ENCODE results near the gene ADAM11.

The ADAM11 gene

GRCh38 chr17:44757045-44757917 is 1.5 kb upstream of the ADAM11 start:
- no peak for DNase-seq

DNA sequence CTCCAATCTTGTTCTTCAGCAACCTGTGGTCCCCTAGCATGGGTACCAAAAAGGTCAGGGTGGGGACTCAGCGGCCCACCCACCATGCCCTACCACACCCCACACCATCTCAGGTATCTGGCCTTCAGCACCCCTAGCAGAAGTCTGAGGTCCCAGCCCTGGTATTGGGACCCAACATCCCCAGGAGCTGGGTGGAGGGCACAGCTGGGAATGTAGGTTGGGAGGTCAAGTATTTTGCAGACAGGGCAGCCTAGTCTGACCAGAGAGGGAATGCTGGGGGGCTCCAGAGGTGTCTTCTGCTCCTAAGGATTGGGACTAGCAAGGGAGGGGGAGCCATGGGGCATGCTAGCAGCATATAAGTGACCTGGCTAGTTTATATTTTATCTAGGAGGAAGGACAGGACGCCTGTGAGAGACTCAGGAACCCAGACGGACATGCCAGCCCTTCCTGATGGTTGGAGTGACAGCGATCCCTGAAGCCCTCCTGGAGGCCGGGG is 822 bp upstream of the ADAM11 start:
- no peak for DNase-seq

GRCh38 chr17:44759086-44759915 is 513 bp downstream of the ADAM11 start:
- DNase-seq, result no peak

DNA sequence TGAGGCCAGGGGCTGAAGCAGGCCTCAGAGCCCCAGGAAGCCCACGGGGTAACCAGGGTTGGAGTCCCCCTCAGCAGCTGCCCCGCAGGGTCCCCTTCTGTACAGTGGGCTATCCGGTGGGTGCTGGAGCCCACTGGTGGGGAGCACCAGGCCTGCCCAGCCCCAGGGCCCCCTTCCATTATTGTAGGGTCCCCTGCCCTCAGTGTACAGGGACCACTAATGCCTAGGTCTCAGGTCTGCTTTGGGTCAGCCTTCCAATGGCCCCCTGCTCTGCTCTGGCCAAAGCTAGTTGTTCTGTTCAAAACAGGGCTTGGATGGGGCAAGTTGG is 1.1 kb downstream of the ADAM11 start:
- no peak for DNase-seq

- DNase-seq, result peak; percentile 29
Measured at GRCh38 chr17:44760474-44761308, 1.9 kb downstream of the ADAM11 start.

DNA sequence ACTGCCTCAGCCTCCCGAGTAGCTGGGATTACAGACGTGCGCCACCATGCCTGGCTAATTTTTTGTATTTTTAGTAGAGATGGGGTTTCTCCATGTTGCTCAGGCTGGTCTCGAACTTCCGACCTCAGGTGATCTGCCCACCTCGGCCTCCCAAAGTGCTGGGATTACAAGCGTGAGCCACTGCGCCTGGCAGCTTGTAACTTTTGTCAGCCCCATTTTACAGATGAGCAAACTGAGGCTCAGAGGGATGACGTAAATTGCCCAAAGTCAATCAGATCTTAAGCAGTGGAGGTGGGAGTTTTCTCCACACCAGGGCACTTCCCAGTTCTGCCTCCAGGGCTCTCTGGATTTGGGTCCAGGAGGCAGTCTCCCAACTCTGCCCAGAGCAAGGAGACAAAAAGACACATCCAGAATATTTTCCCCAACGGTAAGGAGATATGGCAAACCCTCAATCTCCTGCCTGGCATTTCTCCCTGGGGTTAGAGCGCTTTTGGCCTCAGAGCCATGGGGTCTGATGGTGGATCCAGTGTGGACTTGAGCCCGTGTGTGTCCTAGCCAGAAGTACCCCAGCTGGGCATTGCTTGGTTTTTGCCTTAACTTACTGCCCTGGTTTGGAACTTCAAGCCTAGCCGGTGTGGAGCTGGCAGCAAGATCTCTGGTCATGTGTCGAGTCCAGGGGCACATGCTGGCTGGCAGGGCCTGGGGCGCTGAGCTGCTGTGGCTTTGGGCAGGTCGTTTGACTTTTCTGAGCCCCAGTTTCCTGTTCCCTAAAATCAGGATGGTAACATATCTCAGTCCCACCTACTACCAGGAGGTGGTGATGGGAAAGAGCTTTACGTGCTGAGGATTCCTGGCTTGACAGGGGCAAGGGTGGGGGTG is 3.4 kb downstream of the ADAM11 start:
- no peak for DNase-seq

- DNase-seq, result no peak
Measured at GRCh38 chr17:44763170-44763569, 4.4 kb downstream of the ADAM11 start.

DNA sequence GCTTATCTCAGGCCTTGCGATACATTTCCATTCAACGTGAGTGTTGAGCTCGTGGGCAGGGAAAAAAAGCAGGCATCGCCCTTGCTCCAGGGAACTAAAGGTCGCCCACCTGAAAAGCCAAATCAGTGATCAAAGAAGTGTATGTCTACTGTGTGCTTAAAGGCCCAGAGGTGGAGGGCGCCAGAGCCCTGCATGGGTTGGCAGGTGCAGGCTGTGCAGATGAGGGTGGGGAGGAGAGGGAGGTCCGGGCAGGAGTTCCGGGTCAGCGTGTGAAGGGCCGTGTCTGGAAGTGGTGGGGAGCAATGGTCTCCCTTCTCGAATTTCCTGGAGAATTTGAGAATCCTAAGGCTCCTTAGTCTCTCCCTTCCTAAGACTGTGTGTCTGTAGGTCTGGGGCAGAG is 7.2 kb downstream of the ADAM11 start:
- DNase-seq, result no peak

DNA sequence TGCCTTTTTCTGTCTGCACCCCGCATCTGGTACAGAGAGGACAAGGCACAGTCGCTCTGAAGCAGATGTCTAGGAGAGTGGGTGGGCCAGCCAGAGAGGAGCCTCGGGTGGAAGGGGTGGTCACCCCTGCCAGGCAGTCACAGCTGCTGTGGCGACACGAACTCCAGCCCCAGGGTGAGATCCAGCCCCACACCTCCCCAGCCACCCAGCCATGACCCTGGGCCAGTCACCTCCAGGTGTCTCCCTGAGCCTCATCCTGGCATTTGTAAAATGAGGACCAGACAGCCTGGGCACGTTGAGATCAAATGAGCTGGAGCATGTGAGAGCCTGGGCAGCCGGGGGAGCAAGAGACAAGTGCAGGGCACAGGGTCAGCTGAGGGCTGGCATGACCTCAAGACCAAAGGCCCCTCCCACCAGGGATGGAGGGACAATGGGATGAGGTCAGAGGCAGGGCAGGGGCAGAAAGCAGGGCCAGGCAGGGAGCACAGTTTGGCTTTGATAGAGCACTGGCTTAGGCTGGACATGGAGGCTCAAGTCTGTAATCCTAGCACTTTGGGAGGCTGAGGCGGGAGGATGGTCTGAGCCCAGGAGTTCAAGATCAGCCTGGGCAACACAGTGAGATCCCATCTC is 7.7 kb downstream of the ADAM11 start:
- DNase-seq, result no peak

DNA sequence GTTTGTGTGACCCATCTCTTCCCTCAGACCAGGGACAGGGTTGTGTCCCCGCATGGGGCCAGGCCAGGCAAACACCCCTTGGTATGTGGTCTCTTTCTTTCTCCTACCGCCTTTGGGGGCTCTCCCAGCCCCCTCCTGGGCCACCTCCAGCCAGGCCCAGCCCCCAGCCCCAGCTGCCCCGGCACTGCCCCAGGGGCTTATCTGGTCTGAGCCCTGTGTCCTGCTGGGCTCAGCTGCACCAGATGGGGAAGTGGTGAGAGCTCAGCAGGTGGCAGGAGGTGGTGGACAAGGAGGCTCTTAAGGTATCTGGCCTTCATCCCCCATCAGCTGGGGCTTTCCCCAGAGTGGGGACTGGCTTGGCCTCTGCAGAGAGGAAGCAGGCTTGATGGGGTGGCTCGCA is 8.7 kb downstream of the ADAM11 start:
- DNase-seq, result no peak

GRCh38 chr17:44768505-44769142 is 9.8 kb downstream of the ADAM11 start:
- DNase-seq, result no peak

DNA sequence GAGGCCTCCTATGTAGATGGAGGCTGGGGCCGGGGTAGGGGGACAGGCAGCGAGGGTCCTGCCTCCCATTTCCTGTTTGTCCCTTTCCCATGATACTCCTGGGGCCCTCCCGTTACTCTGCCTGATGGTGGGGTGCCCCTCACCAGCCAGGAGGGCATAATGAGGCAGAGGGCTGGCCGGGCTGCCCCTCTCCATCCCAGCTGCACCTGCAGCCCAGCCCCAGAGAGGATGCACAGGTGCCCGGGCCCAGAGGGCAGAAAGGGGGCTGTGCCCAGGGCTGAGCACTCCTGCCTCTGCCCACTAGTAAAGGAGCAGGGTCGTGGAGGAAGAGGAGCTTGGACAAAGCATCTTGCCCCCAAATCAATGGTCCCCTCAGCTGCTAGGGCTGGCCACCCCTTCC is 10.4 kb downstream of the ADAM11 start:
- no peak for DNase-seq

DNA sequence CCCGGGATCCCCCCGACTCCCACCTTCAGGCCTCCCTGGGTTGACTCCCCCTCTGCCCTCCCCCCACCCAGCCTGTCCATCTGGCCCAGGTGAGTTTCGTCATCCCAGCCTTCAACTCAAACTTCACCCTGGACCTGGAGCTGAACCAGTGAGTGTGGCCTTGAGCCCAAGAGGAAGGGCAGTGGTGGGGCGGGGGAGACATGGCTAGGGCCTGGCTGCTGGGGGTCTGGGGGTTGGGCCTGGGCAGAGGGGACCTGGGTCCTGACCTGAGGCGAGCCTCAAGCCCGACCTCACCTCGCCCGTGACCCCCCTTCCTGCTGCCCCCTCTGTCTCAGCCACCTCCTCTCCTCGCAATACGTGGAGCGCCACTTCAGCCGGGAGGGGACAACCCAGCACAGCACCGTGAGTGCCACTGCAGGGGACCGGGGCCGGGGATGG is 10.9 kb downstream of the ADAM11 start:
- no peak for DNase-seq

DNA sequence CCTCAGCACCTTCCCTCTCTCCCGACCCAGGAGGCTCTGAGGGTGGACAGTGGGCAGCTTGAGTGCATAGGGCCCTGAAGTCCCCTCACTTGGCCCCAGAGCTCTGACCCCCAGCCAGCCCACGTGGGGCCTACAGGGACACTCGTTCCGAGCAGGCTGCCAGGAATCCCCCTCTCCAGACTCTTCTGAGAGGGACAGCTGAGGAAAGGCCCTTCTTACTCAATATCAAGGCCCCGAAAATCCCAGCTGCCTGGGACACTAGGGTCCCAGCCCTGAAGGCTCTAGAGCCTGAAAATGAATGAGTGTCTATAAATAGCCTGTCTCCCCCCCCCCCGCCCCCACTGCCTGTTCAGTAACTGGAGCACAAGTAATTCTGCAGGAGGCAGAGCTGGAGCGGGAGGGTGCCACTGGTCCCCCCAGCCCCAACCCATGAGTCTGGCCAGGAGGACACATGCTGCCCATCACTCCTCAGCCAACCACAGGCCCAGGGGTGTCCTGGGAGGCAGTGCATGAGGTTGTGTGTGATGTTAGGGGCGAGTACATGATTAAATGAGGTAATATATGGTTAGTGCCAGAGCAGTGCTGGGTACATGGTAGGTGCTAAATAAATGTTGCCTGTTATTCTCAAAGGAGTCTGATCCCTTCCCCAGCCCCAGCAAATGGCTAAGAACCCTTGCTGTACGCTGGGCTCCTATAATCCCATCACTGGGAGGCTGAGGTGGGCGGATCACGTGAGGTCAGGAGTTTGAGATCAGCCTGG is 11.6 kb downstream of the ADAM11 start:
- no peak for DNase-seq

- no peak for DNase-seq
Measured at GRCh38 chr17:44772308-44773045, 13.7 kb downstream of the ADAM11 start.

DNA sequence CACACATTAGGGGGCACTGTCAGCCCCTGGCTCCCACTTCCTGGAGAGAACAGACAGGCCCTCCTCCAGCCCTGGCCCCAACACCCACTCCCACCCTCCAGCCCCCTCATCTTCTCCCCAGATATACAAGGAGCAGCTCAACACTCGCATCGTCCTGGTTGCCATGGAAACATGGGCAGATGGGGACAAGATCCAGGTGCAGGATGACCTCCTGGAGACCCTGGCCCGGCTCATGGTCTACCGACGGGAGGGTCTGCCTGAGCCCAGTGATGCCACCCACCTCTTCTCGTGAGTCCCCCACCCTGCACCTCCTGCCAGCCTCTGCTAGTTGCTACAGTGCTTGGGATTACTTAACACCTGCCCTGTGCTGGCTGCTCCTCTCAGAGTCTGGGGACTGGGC is 14.4 kb downstream of the ADAM11 start:
- DNase-seq, result no peak

GRCh38 chr17:44774271-44775135 is 15.7 kb downstream of the ADAM11 start:
- peak; percentile 38 for DNase-seq

GRCh38 chr17:44775136-44775837 is 16.5 kb downstream of the ADAM11 start:
- DNase-seq, result peak; percentile 5
